H4 (cell line): ENCODE measurements around the gene MGAT4A. TPM values are rescaled to one million over a fixed set of nuclear protein-coding genes. Genes with fewer than 3 reads are reported as not detected.
"Not testable (repeated sequence)": the region's sequence is repeated elsewhere in the genome, so short reads cannot be mapped to it uniquely, and the experiment has no call there.

ENCODE experiments used
- DNase-seq: peaks from one replicate; pipeline ENCODE4 v3.0.0-alpha.2; 2015; ENCODE audit warnings: low spot score
- total RNA-seq: library from RNA; depleted of rRNA; stranded (reverse); fragments of >200 nt; shearing (Covaris generic); gene quantifications from 2 replicates; pipeline ENCODE4 v1.2.3, GENCODE V29; 2014

The MGAT4A gene
- total RNA-seq, 1 experiment from 2014 or later: 5.2 TPM

DNA sequence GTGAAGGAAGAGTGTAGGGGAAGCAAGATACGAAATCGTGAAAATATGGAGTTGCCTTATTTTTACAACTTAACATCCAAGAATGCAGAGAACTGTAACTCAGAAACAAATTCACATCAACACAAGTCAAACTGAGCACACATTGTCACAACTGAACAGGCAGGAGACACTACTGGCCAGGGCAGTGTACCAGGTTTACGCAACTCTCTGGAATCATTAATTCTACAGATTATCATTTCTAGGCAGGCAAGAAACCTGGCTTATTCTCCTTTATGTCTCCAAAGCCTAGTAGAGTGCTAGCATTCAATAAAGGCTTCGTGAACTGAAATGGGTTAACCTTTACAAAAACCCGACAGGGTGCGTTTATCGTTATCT is 123.2 kb downstream of the MGAT4A start:
- no peak for DNase-seq

DNA sequence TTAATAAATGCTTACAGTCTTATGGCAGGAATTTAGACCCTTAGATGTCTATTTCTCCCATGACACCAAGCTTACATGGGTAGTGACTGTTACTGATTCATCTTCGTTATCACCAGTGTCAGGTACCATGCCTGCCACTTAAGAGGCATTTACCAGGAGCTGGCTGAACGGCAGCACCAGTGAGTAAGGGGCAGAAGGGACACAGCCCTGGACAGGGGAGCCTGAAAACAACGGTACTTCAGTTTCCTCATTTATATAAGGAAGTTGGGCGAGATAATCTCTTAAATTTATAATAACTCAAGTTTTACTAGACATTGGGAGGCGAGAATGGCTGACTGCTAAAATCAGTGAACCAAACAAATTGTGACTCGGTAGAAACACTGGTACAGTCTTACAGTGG is 123.8 kb downstream of the MGAT4A start:
- no peak for DNase-seq

DNA sequence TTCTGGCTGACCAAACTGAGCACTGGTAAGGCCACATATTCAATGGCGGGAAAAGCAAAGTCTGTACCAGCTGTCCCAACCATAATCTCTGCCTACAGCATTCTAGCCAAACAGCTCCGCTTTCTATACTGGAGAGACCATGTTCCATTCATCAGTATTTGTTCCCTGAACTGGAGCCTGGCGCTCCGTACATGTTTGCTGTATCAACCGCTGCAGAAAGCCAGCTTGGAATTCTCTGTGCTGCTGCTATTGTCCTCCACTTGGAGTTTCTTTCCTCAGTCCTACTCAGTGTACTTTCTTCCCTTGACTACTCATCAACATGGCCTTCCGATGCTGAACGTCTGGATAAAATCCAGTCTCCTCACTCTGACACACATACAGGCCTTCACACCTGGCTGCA is 124.5 kb downstream of the MGAT4A start:
- DNase-seq: no peak

DNA sequence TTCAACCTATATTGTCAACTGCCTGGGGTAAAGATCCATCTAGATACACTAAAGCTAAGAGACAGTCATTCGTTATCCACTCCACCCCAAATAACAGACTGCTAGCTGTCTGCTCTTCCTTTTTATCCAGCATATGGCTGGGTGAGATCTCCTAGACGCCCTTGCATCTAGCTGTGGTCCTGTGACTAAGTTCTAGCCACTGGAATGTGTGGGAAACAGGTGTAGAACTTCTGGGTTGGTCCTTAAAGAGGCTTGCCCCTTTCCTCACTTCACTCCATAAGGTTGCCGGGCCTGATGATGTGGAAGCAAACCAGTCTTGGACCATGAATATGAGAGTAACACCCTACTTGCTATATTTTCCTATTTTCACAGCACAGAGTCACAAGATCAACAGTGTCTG is 125.9 kb downstream of the MGAT4A start:
- DNase-seq: no peak

DNA sequence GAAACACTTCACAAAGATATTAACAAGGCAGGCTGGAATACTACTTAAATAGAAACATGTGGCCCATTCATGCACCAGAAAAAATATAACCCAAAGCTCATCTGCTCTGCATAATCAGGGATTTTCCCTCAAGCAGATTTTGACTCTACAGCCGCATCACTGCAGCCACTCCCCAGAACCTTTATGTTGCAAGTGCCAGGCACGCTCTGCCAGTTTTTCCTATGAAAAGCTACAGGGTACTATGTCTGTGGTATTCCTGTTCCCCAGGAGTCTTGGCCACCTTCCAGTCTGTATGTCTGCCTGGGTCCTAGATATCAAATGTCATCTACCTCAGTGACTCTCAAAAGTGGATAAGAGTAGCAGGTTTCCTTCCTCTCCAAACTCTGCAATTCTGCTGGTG is 126.4 kb downstream of the MGAT4A start:
- no peak for DNase-seq

DNA sequence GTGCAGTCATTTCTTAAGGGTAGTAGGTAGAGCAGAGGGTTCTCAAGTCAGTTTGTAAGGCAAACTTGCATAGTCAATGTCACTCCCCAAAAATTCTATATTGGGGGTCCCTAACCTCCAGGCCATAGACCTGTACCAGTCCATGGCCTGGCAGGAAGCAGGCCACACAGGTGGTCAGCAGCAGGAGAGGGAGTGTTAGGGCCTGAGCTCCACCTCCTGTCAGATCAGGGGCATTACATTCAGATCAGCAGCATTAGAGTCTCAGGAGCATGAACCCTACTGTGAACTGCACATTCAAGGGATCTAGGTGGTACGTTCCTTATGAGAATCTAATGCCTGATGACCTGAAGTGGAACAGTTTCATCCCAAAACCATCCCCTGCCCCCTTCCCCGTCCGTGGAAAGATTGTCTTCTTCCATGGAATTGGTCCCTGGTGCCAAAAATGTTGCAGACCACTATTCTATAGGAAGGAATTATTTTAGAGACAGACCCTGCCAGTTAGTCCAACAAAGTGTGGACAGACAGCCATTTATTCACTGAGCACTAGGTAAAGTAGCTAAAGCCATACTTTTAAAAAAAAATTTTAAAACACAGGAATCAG is 129.3 kb downstream of the MGAT4A start:
- DNase-seq: peak; percentile 45

DNA sequence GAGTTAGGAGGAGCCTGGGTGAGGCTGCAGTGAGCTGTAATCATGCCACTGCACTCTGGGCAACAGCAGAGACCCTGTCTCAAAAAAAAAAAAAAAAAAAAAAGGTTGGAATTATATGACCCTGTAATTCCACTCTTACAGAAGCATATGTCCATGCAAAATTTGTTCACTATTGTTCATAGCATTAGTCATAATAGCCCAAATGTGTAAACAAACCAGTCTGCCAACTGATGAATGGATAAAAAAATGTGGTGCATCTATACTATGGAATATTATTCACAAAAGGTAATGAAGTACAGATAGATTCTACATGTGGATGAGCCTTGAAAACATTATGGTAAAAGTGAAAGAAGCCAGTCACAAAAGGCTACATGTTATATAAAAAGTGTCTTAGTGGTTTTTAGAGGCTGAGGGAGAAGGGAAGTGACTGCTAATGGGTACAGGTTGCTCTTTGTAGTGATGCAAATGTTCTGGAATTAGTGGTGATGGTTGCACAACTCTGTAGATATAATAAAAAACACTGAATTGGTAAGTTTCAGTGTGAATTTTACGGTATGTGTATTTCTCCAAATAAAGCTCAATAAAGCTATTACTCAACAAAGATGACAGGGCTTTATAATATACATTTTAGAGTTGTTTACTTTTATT is 132.0 kb downstream of the MGAT4A start:
- DNase-seq: no peak

DNA sequence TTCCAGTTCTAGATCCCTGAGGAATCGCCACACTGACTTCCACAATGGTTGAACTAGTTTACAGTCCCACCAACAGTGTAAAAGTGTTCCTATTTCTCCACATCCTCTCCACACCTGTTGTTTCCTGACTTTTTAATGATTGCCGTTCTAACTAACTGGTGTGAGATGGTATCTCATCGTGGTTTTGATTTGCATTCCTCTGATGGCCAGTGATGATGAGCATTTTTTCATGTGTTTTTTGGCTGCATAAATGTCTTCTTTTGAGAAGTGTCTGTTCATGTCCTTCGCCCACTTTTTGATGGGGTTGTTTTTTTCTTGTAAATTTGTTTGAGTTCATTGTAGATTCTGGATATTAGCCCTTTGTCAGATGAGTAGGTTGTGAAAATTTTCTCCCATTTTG is 136.3 kb downstream of the MGAT4A start:
- not testable (repeated sequence) for DNase-seq

DNA sequence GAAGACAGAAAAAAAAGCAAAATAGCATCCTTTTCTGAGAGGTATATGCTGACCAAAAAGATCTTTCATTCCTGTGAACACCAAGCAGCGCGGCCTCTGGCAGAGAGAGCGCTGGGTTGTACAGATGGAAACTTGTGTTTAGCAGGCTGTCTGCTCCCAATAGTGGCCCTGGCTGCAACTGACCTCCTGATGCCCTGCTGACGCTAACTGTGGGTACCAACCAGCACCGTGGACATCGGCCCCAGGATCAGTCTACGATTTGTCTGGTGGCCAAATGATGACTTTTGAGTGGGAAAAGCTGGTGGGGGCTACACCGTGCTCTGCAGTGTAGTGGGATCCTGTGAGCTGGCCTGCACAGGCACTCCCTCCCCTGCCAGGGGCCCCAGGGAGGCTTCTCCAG is 138.4 kb downstream of the MGAT4A start:
- DNase-seq: no peak

DNA sequence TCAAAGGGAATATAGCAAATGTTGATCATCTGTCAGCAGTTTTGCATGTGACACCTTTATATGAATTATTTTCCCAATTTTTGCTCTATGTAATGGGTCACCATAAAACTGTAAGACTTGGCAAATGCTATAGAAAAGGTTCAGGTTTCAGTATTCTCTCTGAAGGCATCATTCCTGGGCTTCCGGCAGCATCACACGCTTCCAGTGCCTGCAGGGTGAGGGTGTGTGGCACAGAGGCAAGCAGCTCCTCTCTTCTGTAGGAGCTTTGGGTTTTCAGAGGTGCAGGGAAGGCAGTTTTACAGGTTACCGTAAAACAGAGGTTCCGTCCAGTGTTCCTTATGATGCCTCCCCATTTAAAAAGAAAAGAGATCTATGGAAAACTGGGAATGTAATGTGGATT is 141.4 kb downstream of the MGAT4A start:
- DNase-seq: no peak

DNA sequence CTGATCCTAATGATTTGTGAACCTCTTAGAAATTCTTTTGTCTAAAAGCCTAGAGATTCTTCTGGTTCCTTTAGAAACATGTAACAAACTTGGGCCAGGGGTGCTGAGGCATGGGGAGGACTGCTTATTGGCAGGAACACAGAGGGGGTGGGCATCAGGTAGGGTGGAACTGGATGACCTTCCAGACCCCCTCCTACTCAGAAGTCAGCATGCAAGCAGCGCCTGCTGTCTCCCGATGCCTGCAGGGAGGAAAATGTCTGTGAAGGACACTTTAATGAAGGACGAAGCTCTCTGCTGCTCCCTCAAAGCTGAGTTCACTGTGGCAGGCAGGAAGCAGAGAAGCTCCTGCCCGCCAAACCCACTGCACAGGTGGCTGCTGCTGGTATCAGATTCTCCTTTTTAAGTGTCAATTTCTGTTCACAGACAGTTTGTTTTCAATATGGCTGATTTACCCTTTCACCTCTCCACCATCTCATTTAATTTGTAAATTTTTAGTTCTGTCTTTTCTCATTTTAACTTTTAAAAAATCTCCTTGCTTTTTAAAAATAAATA is 142.0 kb downstream of the MGAT4A start:
- no peak for DNase-seq

DNA sequence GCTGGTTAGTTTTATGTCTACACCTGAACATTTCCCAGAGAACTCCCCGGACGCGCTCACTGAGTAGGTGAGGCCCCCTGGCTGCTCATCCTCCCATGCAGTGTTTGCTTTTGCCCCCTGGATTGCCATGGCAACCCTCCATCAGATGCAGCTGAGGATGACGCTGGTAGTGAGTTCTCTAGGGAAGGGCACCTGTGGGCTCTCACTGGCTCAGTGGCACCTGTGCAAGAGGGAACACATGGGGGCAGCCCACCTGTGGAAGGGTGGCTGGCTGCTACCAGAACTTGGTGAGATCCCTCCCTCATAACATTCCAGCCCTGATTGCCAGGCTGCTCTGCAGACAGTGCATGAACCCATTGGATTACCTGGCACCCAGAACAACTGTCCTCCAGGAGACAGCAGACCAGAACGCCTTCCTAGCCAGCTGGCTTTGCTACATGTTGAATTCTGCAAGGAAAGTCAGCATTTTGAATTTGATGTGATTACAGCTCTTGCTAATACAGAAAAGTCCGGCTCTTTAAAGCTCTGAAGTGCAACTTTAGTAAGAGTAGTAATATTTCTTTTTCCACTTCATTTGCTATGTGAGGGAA is 144.3 kb downstream of the MGAT4A start:
- DNase-seq: no peak

DNA sequence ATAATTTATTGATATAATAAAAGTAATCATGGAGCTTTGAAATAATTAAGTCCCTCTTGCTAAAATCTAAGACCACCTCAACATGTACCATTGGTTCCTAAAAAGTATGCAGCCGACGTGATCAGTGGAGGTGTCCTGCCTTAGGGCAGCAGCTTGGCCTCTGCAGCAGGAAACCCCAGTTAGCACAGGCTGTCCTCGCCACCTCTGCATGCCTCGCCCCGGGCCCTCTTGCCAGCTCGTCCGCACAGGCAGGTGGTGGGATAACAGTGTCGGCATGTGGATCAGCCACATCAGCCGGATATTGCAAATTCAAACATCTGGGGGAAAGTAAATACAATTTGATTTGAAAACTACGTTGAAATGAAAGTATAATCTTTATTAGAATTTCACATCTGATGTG is 145.5 kb downstream of the MGAT4A start:
- DNase-seq: no peak

DNA sequence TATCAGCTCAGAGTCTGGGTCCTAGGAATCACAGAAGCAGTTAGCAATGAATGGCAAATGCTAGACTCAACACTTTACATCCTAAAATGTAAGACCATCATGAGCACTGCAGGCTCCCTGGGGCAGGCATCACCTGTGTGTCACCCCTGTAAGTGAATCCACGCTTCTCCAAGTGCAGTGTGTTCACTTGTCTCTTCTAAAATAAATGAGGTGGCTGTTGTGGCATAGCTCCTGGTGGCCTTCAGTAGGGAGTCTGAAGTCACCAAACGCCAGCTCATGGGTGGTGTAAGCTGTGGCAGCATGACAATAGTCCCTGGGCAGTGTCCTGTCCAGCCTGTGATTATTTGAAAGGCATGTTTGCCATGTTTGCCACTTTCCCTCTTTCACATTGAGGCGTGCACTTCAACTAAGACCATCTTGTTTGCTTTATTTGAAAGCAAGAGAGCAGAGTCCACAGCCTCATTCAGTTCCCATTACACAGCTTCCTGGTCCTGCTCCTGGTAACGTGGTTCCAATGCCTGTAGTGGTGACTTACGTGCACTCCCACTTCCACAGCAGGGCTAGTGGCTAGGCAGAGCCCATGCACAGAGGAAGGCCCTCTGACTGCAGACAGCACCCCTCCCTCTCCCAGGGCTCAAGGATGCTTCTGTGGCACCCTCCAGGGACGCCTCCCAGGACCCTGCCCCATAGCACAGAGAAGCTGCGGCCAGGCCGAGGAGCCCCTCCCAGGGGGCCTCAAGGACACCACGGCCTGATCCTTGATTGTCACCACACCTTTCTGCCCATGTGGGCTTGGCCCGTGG is 146.9 kb downstream of the MGAT4A start:
- no peak for DNase-seq

DNA sequence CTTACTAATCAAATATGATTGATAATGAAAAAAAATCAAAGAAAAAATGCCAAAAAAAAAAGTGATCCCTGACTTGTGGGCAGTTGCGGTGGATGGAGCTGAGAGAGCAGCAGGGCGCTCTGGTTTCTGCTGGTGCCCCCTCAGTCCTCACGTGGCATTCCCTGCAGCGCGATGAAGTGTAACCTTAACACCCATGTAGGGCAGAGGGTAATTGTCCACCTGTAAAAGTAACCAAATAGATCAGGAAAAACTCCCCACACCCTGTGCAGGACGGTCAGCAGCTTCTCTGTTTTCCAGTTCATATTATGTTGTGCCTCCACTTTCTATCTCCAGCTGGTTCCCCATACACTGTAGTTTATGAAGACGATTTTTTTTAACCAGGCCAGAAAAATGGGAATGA is 147.7 kb downstream of the MGAT4A start:
- DNase-seq: no peak

DNA sequence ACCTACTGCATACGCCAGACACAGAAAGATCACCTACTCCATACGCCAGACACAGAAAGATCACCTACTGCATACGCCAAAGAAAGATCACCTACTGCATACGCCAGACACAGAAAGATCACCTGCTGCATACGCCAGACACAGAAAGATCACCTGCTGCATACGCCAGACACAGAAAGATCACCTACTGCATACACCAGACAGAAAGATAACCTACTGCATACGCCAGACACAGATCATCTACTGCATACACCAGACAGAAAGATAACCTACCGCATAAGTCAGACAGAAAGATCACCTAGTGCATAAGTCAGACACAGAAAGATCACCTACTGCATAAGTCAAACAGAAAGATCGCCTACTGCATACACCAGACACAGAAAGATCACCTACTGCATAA is 148.4 kb downstream of the MGAT4A start:
- DNase-seq: no peak

DNA sequence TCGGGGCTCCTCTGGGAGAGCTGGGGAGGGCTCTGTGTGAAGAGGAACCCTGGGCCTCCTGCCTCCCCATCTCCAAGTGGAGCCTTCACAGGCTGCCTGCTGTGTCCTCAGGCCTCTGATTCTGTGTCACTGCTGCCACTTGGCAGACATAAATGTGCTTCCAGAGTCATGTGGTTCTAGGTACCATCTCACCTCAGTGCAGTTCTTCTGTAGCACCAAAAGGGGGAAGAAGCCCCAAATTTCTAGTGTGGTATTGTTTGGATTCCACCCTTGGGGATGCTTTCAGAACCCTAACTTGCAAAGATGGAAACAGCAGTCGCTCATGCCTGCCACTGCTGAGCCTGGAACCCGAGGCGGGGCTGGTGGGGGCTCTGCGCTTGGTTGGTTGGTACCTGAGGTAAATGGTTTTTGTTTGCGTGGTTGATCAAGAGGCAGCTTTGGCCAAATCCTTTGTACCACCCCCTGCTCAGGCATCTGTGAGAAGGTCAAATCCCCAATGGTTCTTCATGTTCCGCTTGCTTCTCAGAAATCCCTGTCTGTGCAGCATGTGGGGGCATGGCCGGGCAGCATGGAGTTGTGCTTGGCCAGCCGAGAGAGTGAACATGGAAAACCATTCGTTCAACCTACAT is 150.2 kb downstream of the MGAT4A start:
- no peak for DNase-seq

DNA sequence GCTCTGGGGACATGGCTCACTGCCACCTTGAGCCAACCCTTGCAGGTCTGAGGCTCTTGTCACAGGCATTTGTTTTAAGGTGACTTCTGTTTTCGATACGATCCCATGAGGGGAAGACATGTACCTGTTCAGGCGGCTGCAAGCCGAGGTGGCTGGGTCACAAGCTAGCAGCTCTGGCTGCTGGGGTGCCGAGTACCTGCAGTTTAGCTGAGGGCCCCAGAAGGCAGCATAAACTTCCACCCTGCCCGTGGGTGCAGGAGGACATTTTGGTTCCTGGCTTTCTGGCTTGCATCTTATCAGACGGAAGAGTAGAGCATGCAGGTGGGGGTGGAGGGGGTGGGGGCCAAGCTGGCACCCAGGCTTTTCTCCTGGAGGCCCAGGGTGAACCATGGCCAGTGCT is 151.0 kb downstream of the MGAT4A start:
- no peak for DNase-seq

DNA sequence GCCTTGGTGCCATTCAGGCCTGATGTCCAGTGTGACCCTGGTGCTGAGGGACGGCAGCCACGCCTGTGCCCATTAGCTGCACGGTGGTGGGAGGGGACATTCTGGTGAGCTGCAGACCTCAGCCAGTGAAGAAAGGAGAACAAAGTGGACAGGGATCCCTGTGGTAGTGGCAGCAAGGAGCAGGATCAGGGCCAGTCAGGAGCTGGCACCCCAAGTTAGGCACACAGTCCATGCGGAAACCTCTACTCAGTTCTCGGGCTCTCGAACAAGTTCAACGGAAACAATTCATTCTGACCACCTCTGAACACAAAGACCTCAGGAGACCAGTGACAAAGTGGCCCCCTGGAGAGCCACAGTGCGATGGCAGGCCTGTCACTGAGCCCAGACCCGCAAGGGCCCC is 152.7 kb downstream of the MGAT4A start:
- no peak for DNase-seq

DNA sequence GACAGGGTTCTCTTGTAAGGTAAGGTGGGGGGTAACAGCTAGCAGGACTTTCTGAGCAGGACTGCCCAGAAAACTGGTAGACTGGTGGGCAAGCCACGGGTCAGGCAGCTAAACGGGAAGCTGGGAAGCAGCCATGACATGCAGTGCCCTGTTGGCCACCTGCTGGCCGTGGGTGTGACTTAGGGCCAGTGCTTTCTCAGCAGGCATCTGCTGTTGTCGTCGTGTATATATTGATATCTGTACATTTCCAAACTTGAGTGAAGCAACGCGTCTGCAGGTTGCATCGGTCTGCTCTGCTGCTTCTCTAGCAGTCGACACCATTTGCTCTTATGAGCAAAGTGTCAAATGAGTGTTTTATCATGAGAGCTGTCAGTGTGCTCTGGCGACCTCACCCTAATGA is 153.6 kb downstream of the MGAT4A start:
- no peak for DNase-seq

DNA sequence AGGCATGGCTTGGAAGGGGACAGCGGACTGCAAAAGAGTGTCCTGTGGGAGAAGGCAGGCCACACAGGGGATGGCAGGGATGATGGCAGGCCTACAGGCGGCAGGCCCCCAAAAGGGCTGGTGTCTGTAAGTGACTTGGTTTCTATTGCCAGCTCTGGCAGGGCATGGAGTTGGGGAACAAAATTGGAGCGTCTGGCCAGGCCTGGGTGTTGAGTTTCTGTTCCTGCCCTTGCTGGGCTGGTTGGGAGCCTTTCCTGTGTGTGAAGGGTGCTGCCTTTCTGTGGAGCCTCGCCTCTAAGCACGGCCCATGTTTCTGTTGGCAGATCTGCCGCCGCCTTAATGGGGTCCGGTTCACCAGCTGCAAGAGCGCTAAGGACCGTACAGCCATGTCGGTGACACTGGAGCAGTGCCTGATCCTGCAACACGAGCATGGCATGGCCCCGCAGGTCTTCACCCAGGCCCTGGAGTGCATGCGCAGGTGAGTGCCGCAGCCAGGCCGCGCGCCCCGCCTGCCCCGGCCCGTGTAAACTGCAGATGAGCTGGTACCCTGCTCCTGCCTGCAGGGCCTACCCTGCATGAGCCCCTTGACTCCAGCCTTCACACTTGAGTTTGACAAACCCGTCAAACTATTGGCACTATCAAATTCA is 154.1 kb downstream of the MGAT4A start:
- no peak for DNase-seq

DNA sequence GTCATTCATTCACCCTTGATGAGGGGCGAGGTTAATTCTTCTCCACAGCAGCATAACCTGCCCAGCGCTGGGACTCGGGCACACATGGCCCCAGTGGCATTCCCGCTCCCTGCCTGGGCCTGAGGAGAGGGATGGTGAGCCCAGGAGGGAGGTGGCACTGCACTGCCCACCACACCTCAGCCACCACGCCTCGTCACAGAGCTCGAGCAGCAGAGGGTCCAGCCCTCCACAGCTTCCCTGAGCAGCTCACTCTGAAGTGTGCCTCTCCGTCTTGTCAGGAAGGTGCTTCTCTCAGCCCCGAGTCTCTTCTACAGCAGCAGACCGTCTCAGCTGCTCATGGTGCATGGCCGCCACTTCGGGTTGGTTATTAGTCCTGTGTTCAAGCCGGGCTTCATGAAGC is 157.5 kb downstream of the MGAT4A start:
- DNase-seq: no peak
